Glutamatergic neuron (in vitro differentiated cells): ENCODE data around the gene XYLT1. TPM values are rescaled to one million over a fixed set of nuclear protein-coding genes. Genes with fewer than 3 reads are reported as not detected.

ENCODE experiments used
- DNase-seq: peaks from one replicate; pipeline ENCODE4 v3.0.0; 2022
- H3K27ac Mint-ChIP-seq: one replicate; pipeline ENCODE4 v1.8.0; 2020; ENCODE audit warnings: mild to moderate bottlenecking, mixed read lengths, inconsistent platforms; ENCODE audit not compliant: unreplicated experiment
- H3K27me3 Mint-ChIP-seq: one replicate; pipeline ENCODE4 v1.8.0; 2020; ENCODE audit warnings: mild to moderate bottlenecking, moderate library complexity, mixed read lengths, inconsistent platforms; ENCODE audit not compliant: unreplicated experiment
- H3K36me3 Mint-ChIP-seq: one replicate; pipeline ENCODE4 v1.8.0; 2020; ENCODE audit warnings: mild to moderate bottlenecking, mixed read lengths, inconsistent platforms; ENCODE audit not compliant: unreplicated experiment
- H3K4me1 Mint-ChIP-seq: one replicate; pipeline ENCODE4 v1.8.0; 2020; ENCODE audit warnings: mild to moderate bottlenecking, low read depth, mixed read lengths, inconsistent platforms; ENCODE audit not compliant: unreplicated experiment
- H3K4me3 Mint-ChIP-seq: one replicate; pipeline ENCODE4 v1.8.0; 2020; ENCODE audit warnings: mild to moderate bottlenecking, mixed read lengths, inconsistent platforms; ENCODE audit not compliant: unreplicated experiment
- H3K9me3 Mint-ChIP-seq: one replicate; pipeline ENCODE4 v1.8.0; 2020; ENCODE audit warnings: mild to moderate bottlenecking, moderate library complexity, mixed read lengths, inconsistent platforms; ENCODE audit not compliant: unreplicated experiment
- CTCF ChIP-seq: fragments of 200-600 bp; sonication (generic); IDR thresholded peaks from one replicate; pipeline ENCODE4 v1.5.0; 2021; ENCODE audit not compliant: partially characterized antibody, unreplicated experiment
- total RNA-seq: library from RNA; stranded (reverse); fragmentation: NEBNext Ultra II Directional; extraction: Animal tissue kit (Norgen Biotek cat#: 25700); gene quantifications from one replicate; pipeline ENCODE4 v1.2.1, GENCODE V29; 2021; ENCODE audit not compliant: unreplicated experiment

XYLT1 gene
- total RNA-seq, 1 donor from 2014 or later = 18.4 TPM

GRCh38 chr16:17437127-17437720, 33.5 kb downstream of the XYLT1 start:
- DNase-seq = no peak
- Mint-ChIP-seq H3K4me3 (no peak overlapping the region), H3K27me3 (peaks cover 5% of the 10 kb centered on the region), H3K36me3 (peaks cover 16% of the 10 kb centered on the region), H3K27ac (no peak overlapping the region), H3K9me3 (peaks cover 3% of the 10 kb centered on the region), H3K4me1 (peaks cover 13% of the 10 kb centered on the region)
- TF ChIP-seq CTCF = no peak

GRCh38 chr16:17435318-17435717, 35.4 kb downstream of the XYLT1 start:
- H3K36me3 Mint-ChIP-seq = peaks cover 16% of the 10 kb centered on the region
- no peak overlapping the region for H3K4me3 Mint-ChIP-seq
- peaks cover 7% of the 10 kb centered on the region for H3K27me3 Mint-ChIP-seq
- DNase-seq = no peak
- H3K4me1 Mint-ChIP-seq = peaks cover 15% of the 10 kb centered on the region
- TF ChIP-seq CTCF = no peak
- H3K9me3 Mint-ChIP-seq = peaks cover 3% of the 10 kb centered on the region
- H3K27ac Mint-ChIP-seq = no peak overlapping the region

- H3K27me3 Mint-ChIP-seq = peaks cover 7% of the 10 kb centered on the region
- TF ChIP-seq CTCF = no peak
- DNase-seq = no peak
- no peak overlapping the region for H3K4me3 Mint-ChIP-seq
- H3K4me1 Mint-ChIP-seq = peaks cover 15% of the 10 kb centered on the region
- H3K9me3 Mint-ChIP-seq = peaks cover 3% of the 10 kb centered on the region
- no peak overlapping the region for H3K27ac Mint-ChIP-seq
- H3K36me3 Mint-ChIP-seq = peaks cover 11% of the 10 kb centered on the region
Observed at GRCh38 chr16:17433577-17434451, 36.9 kb downstream of the XYLT1 start.

GRCh38 chr16:17432901-17433576, 37.7 kb downstream of the XYLT1 start:
- no peak for DNase-seq
- Mint-ChIP-seq H3K4me3 (no peak overlapping the region), H3K9me3 (no peaks in the 10 kb centered on the region), H3K27me3 (peaks cover 4% of the 10 kb centered on the region), H3K36me3 (peaks cover 4% of the 10 kb centered on the region), H3K27ac (no peak overlapping the region), H3K4me1 (peaks cover 10% of the 10 kb centered on the region)
- TF ChIP-seq CTCF = no peak
